Fibroblast of villous mesenchyme (primary cell): ENCODE measurements around the gene CARHSP1. TPM values are rescaled to one million over a fixed set of nuclear protein-coding genes. Genes with fewer than 3 reads are reported as not detected.
"Not testable (repeated sequence)": the region's sequence is repeated elsewhere in the genome, so short reads cannot be mapped to it uniquely, and the experiment has no call there.

ENCODE experiments used
- DNase-seq: peaks from one replicate; pipeline ENCODE4 v3.0.0-alpha.2; 2010; ENCODE audit warnings: low read depth
- H3K4me3 ChIP-seq: 2 replicates; pipeline ENCODE4 v1.5.1; 2011; ENCODE audit warnings: low read depth, mild to moderate bottlenecking, low read length
- CTCF ChIP-seq: IDR thresholded peaks from 2 replicates; pipeline ENCODE4 v1.5.1; 2012; ENCODE audit warnings: low read depth, mild to moderate bottlenecking, low read length; ENCODE audit not compliant: insufficient read depth
- total RNA-seq: library from RNA; depleted of rRNA; stranded (reverse); fragments of >200 nt; gene quantifications from 2 replicates; pipeline ENCODE4 v1.2.3, GENCODE V29; 2012

CARHSP1 gene
- total RNA-seq, 1 donor = 165 TPM

DNA sequence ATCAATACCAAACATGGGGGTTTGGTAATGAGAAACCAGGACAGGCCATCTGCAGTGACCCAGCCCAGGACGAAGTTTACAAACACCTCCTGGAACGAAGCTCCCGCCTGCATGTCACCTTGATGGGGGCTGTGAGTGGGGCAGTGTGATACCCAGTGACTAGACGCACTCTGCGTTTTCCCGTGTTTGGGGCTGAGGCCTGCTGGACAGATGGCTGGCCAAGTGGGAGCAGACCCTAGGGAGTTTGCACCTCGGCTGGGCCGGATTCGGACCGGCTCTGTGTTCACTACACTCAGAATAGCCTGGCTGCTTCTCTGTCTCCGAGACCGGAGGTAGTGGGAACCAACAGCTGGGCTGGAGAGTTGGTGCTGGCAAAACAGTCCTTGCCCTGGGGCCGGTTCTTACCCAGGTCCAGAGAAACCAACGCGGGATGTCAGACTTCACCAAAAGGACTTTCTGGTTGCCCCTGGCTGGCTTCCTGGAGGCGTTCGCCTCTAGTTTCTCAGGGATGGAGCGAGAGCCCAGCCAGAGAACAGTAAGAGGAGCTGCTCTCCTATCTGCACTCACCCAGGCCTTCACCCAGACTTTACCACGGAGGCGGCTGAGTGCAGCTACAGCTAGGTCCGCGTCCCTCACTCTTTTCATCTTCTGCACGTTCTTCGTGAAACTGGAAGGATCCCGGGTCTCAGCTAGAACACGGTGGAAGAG lies 20.4 kb downstream of the CARHSP1 start:
- no peak overlapping the region for H3K4me3 ChIP-seq
- DNase-seq = no peak
- no peak for TF ChIP-seq CTCF

DNA sequence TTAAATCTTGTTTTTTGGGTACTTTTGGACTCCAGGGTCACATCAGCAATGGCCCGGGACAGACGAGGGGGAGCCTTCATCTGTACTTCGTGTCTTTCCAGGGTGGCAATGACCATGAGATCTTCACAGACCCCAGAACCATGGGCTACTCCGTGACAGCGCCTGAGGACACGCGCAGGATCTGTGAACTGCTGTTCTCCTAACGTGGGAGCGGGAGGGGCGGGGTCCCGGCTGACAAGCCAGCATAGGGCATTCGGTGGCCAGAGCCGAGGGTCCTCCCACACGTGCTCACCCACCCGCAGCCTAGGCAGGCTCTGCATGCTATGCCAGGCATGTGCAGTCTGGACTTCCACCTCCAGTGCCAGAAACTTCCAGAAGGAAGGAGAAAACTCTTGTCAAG lies 21.2 kb downstream of the CARHSP1 start:
- H3K4me3 ChIP-seq = no peak overlapping the region
- no peak for TF ChIP-seq CTCF
- no peak for DNase-seq

GRCh38 chr16:8847145-8847544 lies 21.7 kb downstream of the CARHSP1 start:
- no peak overlapping the region for H3K4me3 ChIP-seq
- no peak for DNase-seq
- no peak for TF ChIP-seq CTCF

DNA sequence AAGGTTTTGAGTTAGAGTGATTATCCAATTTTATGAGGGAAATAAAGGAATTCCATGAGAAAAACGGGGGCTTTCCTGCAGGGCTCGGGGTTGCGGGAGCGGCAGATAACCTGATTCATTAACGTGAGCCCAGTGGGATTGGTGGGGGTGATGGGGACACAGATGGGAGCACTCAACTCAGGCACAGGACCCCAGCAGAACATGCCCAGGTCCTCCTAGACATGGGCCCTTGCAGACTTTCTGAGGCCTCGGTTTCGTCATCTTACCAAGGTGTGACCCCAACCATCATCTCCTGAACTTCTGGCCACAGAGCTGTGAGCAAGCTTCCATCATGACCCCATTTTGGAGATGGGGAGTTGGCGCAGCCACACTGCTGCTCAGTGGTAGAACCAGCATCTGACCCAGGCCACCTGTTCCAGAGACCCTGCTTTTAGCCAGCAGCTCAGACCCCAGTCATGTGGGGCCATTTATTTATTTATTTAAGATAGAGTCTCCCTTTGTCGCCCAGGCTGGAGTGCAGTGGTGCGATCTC lies 22.3 kb downstream of the CARHSP1 start:
- DNase-seq = no peak
- no peak overlapping the region for H3K4me3 ChIP-seq
- no peak for TF ChIP-seq CTCF

DNA sequence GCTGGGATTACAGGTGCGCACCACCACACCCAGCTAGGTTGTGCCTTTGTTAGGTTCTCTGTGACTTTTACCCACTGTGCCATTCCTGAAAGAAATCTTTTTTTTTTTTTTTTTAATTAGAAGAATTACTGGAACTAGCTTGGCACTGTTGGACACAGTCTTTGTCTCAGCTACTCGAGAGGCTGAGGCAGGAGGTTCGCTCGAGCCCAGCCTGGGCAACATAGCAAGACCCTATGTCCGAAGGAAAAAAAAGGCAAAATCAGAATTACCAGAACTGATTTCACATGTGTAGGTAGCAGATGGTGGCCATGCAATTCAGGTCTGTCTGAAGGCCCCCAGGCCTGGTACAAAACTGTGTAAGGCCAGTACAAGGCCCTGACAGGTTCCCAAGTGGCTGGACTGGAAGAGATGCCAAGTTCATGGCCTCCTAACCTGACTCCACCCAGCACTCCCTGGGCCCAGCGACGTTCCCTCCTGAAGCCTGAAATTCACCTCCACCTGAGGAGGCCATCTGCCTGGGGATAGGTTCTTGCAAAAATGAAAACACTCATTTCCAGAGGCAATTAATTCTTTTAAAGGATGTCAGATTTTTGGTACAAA lies 23.0 kb downstream of the CARHSP1 start:
- no peak overlapping the region for H3K4me3 ChIP-seq
- no peak for TF ChIP-seq CTCF
- no peak for DNase-seq

- H3K4me3 ChIP-seq, DNase-seq: not testable (repeated sequence)
These were observed 25.5 kb downstream of the CARHSP1 start for GRCh38 chr16:8843296-8843695.

DNA sequence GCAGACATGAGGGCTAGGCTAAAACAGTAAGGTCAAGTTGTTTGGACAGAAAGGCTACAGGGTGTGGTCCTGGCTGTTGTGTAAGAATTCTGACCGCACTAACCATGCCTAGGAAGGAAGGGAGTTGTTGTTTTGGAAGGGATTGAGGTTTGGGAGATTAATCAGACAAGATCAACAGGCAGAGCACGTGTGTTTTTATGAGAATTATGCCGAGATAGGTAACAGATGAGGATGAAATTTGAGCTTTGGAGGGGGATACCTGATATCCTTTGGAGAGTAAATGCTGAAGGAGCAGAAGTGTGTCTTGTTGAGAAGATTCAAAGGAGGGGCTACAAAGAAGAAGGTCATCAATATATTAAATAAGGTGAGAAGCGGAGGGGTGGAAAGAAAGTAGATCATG lies 26.8 kb downstream of the CARHSP1 start:
- H3K4me3 ChIP-seq = not testable (repeated sequence)
- DNase-seq = peak; percentile 68

GRCh38 chr16:8837594-8837993 lies 31.2 kb downstream of the CARHSP1 start:
- H3K4me3 ChIP-seq = not testable (repeated sequence)

DNA sequence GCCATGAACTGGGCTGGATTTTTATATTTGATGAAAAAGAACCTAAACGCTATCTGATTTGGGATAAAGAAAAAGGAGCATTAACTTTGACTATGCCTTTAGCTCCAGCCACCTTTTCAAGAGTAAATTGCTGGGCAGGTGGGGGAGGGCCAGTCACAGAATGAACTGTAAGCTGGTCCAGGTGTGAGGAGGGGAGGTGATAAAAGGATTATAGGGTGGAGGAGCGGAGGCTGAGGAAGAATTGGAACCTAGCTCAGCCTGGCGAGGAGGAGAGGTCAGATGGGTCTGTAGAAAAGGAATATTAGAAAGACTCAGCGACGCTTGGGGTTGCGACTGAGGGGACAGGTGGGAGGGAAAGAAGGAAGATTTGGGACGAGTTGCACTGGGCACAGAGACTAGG lies 32.0 kb downstream of the CARHSP1 start:
- not testable (repeated sequence) for DNase-seq, H3K4me3 ChIP-seq

More at GRCh38 chr16:8837594-8837993, 31.2 kb downstream of the CARHSP1 start:
- DNase-seq = not testable (repeated sequence)
